GM19043 (cell line): ENCODE measurements around the gene ANXA2R.
"Not testable (repeated sequence)": the region's sequence is repeated elsewhere in the genome, so short reads cannot be mapped to it uniquely, and the experiment has no call there.

Experiments used
- ATAC-seq: cut with Tn5 transposase; IDR thresholded peaks from one replicate; pipeline ENCODE4 v1.9.1; 2021; ENCODE audit warnings: low read depth; ENCODE audit not compliant: unreplicated experiment

ANXA2R gene

GRCh38 chr5:43040287-43041098, at the start of gene ANXA2R:
ANXA2R (minus strand) TSS chr5:43040319; CDS start chr5:43040046, 273 bp downstream.
- peak; percentile 36 for ATAC-seq

GRCh38 chr5:43086118-43086908, 46.2 kb upstream of the ANXA2R start:
- not testable (repeated sequence) for ATAC-seq

- no peak for ATAC-seq
Measured at GRCh38 chr5:43085453-43085852, 45.3 kb upstream of the ANXA2R start.

- ATAC-seq = not testable (repeated sequence)
Measured at GRCh38 chr5:43084468-43084867, 44.3 kb upstream of the ANXA2R start.

- not testable (repeated sequence) for ATAC-seq
Measured at GRCh38 chr5:43081345-43081744, 41.2 kb upstream of the ANXA2R start.

- no peak for ATAC-seq
Measured at GRCh38 chr5:43078956-43079355, 38.8 kb upstream of the ANXA2R start.

GRCh38 chr5:43077446-43078191, 37.5 kb upstream of the ANXA2R start:
- ATAC-seq = not testable (repeated sequence)

- no peak for ATAC-seq
Measured at GRCh38 chr5:43075319-43076293, 35.5 kb upstream of the ANXA2R start.

- no peak for ATAC-seq
Measured at GRCh38 chr5:43074987-43075318, 34.8 kb upstream of the ANXA2R start.

GRCh38 chr5:43073597-43074546, 33.8 kb upstream of the ANXA2R start:
- no peak for ATAC-seq

GRCh38 chr5:43069401-43069720, 29.2 kb upstream of the ANXA2R start:
- not testable (repeated sequence) for ATAC-seq

- no peak for ATAC-seq
Measured at GRCh38 chr5:43068037-43068436, 27.9 kb upstream of the ANXA2R start.

- peak; percentile 29 for ATAC-seq
Measured at GRCh38 chr5:43066799-43067741, 27.0 kb upstream of the ANXA2R start.

GRCh38 chr5:43065948-43066798, 26.1 kb upstream of the ANXA2R start:
- ATAC-seq = no peak

GRCh38 chr5:43065387-43065947, 25.3 kb upstream of the ANXA2R start:
- no peak for ATAC-seq

- no peak for ATAC-seq
Measured at GRCh38 chr5:43063721-43064171, 23.6 kb upstream of the ANXA2R start.
